ENCODE data around the gene ENTPD3.

ENTPD3 gene

GRCh38 chr3:40452057-40452456 lies 65.1 kb downstream of the ENTPD3 start:
- H3K9ac ChIP-seq (ENCODE audit: low read length) = peak overlapping the region; percentile 64
- peak overlapping the region; percentile 71 for H2AFZ ChIP-seq (ENCODE audit: low read depth, low read length, severe bottlenecking)
- H3K79me2 ChIP-seq (ENCODE audit: insufficient read depth, low read length) = no peaks in the 10 kb centered on the region
- H3K9me3 ChIP-seq (ENCODE audit: insufficient read depth, low read length) = no peaks in the 10 kb centered on the region
- H3K4me3 ChIP-seq (ENCODE audit: insufficient read depth, low read length, poor library complexity, severe bottlenecking) = peak overlapping the region; percentile 69
- H3K4me2 ChIP-seq (ENCODE audit: low read depth, low read length, poor library complexity, severe bottlenecking) = peak overlapping the region; percentile 71
- H4K20me1 ChIP-seq (ENCODE audit: low read depth, low read length) = no peaks in the 10 kb centered on the region
- no peaks in the 10 kb centered on the region for H3K27me3 ChIP-seq (ENCODE audit: low read length)
- no peak overlapping the region for H3K27ac ChIP-seq (ENCODE audit: low read depth, low read length)
- H3K9me2 ChIP-seq (replicated peaks; ENCODE audit: insufficient read depth, low read length) = no peaks in the 10 kb centered on the region
- no peaks in the 10 kb centered on the region for H3F3A ChIP-seq (ENCODE audit: insufficient read depth)
- H3K36me3 ChIP-seq (ENCODE audit: low read length) = no peaks in the 10 kb centered on the region
- TF ChIP-seq, protein P1, sequence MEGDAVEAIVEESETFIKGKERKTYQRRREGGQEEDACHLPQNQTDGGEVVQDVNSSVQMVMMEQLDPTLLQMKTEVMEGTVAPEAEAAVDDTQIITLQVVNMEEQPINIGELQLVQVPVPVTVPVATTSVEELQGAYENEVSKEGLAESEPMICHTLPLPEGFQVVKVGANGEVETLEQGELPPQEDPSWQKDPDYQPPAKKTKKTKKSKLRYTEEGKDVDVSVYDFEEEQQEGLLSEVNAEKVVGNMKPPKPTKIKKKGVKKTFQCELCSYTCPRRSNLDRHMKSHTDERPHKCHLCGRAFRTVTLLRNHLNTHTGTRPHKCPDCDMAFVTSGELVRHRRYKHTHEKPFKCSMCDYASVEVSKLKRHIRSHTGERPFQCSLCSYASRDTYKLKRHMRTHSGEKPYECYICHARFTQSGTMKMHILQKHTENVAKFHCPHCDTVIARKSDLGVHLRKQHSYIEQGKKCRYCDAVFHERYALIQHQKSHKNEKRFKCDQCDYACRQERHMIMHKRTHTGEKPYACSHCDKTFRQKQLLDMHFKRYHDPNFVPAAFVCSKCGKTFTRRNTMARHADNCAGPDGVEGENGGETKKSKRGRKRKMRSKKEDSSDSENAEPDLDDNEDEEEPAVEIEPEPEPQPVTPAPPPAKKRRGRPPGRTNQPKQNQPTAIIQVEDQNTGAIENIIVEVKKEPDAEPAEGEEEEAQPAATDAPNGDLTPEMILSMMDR (IDR thresholded peaks at IDR 0.05; ENCODE audit: insufficient read depth, low read length, poor library complexity, severe bottlenecking) = no peak
- TF ChIP-seq EZH2phosphoT487 (conservative IDR thresholded peaks at IDR 0.05; ENCODE audit: low read length) = no peak

DNA sequence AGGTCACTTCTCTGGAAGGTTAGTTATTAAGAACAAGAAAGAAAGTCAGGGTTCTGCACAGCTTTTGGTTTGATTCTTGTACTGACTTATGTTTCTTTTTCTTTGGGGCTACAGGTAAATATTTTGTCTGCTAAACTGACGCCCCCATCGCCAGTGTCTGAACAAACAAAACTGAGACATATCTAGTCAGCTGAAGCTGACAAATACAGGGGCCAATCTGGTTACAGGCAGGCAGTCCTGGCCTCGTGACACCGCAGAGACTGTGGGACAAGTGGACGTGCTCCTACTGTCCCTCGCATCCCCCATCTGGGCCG lies 65.5 kb downstream of the ENTPD3 start:
- Histone ChIP-seq H3K9ac (ENCODE audit: low read length) (peak overlapping the region; percentile 64), H2AFZ (ENCODE audit: low read depth, low read length, severe bottlenecking) (peak overlapping the region; percentile 71), H3F3A (ENCODE audit: insufficient read depth) (no peaks in the 10 kb centered on the region), H3K36me3 (ENCODE audit: low read length) (no peaks in the 10 kb centered on the region), H3K4me3 (ENCODE audit: insufficient read depth, low read length, poor library complexity, severe bottlenecking) (peak overlapping the region; percentile 69), H3K4me2 (ENCODE audit: low read depth, low read length, poor library complexity, severe bottlenecking) (peak overlapping the region; percentile 71), H3K9me3 (ENCODE audit: insufficient read depth, low read length) (no peaks in the 10 kb centered on the region), H3K27me3 (ENCODE audit: low read length) (no peaks in the 10 kb centered on the region), H3K79me2 (ENCODE audit: insufficient read depth, low read length) (peaks cover 4% of the 10 kb centered on the region), H3K27ac (ENCODE audit: low read depth, low read length) (peak overlapping the region; percentile 23; the same call in 1 of the 2 replicates), H3K9me2 (replicated peaks; ENCODE audit: insufficient read depth, low read length) (no peaks in the 10 kb centered on the region), H4K20me1 (ENCODE audit: low read depth, low read length) (no peaks in the 10 kb centered on the region)
- TF ChIP-seq EZH2phosphoT487 (conservative IDR thresholded peaks at IDR 0.05; ENCODE audit: low read length) = no peak
- TF ChIP-seq, protein P1 (IDR thresholded peaks at IDR 0.05; ENCODE audit: insufficient read depth, low read length, poor library complexity, severe bottlenecking) = no peak

GRCh38 chr3:40452876-40453730 lies 66.1 kb downstream of the ENTPD3 start:
- Histone ChIP-seq H3K4me2 (ENCODE audit: low read depth, low read length, poor library complexity, severe bottlenecking) (peak overlapping the region; percentile 75), H3K27ac (ENCODE audit: low read depth, low read length) (peak overlapping the region; percentile 23; the same call in 1 of the 2 replicates), H3K9me2 (replicated peaks; ENCODE audit: insufficient read depth, low read length) (no peaks in the 10 kb centered on the region), H3K27me3 (ENCODE audit: low read length) (no peaks in the 10 kb centered on the region), H3K79me2 (ENCODE audit: insufficient read depth, low read length) (peaks cover 10% of the 10 kb centered on the region), H3K36me3 (ENCODE audit: low read length) (peaks cover 3% of the 10 kb centered on the region), H3F3A (ENCODE audit: insufficient read depth) (peaks cover under 1% of the 10 kb centered on the region; the same call in 1 of the 2 replicates), H3K4me3 (ENCODE audit: insufficient read depth, low read length, poor library complexity, severe bottlenecking) (peak overlapping the region; percentile 69), H4K20me1 (ENCODE audit: low read depth, low read length) (peaks cover 3% of the 10 kb centered on the region; the same call in 1 of the 2 replicates), H3K9ac (ENCODE audit: low read length) (peak overlapping the region; percentile 64), H2AFZ (ENCODE audit: low read depth, low read length, severe bottlenecking) (peak overlapping the region; percentile 71), H3K9me3 (ENCODE audit: insufficient read depth, low read length) (no peaks in the 10 kb centered on the region)
- TF ChIP-seq EZH2phosphoT487 (conservative IDR thresholded peaks at IDR 0.05; ENCODE audit: low read length) = no peak
- TF ChIP-seq, protein P1 (IDR thresholded peaks at IDR 0.05; ENCODE audit: insufficient read depth, low read length, poor library complexity, severe bottlenecking) = no peak
